GM19035 (cell line): ENCODE measurements around the gene STEAP2.
A peak's percentile ranks its signal among the peaks of the same experiment; 100 is the strongest.

ENCODE experiments used
- ATAC-seq: cut with Tn5 transposase; IDR thresholded peaks from one replicate; pipeline ENCODE4 v1.9.1; 2021; ENCODE audit not compliant: unreplicated experiment

Gene STEAP2

DNA sequence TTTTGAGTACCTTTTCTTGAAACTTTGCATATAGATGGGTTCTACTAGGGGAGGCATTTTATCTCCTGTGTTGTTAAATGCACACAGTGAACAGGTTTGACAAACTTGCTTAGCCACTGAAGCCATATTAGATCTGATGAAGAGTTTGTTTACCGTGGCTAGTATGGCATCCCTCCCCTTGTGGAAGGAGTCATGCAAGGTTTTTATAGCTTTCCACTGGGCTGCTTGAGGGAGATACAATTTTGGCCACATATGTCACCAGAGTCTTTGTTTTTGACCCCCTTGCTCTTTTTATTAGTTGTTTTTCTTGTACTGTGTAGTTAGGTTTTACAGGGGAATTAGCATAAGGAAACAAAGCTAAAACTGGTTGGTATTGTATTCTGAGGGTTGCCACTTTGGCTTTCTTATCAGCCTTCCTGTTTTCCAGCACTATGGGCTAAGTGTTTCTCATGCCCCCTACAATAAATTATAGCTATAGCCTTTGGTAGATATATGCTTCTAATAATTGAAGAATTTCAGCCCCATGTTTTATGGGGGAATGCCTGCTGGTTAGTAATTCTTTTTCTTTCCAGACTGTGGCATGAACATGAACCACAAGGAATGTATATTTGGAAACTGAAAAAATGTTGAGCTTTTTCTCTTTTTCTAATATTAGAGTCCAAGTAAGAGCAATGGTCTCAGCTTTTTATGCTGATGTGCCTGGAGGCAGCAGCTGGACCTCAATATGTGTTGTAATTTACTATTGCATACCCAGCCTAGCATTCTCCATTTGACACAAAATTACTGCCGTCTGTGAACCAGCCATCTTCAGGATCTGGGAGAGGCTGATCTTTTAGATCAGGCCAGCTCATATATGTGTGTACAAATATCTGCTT, 18.4 kb upstream of the STEAP2 start:
- ATAC-seq = no peak

GRCh38 chr7:90194911-90195809, 16.4 kb upstream of the STEAP2 start:
- ATAC-seq = no peak

GRCh38 chr7:90201500-90202195, 9.9 kb upstream of the STEAP2 start:
- ATAC-seq = no peak

- no peak for ATAC-seq
These were observed 3.6 kb upstream of the STEAP2 start for GRCh38 chr7:90207956-90208355.

- ATAC-seq = no peak
These were observed 1.8 kb upstream of the STEAP2 start for GRCh38 chr7:90209776-90210175.

DNA sequence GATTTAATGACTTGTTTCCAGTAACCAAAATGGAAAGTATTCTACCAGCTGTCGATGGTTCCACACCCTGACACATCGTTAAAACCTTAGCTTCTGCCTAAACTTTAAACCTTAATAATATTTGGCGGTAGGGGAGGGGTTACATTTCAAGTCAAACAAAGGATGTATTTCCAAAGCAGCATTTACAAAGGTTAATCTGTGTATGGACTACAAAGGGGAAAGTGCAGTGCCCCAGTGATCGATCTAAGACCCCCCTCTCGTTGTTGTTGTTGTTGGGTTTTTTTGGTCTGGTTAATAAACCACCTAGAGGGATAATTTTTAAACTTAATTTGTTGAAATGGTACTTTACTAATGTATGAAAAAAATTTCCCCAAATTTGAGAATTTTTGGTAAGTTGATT, 1.1 kb upstream of the STEAP2 start:
- no peak for ATAC-seq

GRCh38 chr7:90210981-90211380, 559 bp upstream of the STEAP2 start:
- peak; percentile 7 for ATAC-seq

GRCh38 chr7:90212149-90212495, 582 bp downstream of the STEAP2 start:
- ATAC-seq = no peak

DNA sequence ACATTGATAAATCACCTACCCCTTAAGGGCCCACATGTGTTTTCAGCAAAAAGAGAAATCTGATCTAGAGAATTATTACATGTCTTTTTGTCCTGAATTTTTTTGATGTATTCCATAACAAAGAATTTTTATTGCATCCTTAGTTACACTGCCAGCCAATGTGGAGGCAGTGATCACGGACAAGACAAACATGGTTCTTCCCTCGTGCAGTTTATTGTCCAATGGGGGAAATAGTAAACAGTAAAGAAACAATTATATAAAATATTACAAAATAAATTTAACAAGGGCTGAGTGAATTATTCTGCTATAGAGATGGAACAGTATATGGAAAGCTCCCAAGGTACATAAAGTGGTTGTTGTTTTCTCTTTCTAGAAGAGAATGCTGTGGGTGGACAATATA, 2.0 kb downstream of the STEAP2 start:
- ATAC-seq = no peak

DNA sequence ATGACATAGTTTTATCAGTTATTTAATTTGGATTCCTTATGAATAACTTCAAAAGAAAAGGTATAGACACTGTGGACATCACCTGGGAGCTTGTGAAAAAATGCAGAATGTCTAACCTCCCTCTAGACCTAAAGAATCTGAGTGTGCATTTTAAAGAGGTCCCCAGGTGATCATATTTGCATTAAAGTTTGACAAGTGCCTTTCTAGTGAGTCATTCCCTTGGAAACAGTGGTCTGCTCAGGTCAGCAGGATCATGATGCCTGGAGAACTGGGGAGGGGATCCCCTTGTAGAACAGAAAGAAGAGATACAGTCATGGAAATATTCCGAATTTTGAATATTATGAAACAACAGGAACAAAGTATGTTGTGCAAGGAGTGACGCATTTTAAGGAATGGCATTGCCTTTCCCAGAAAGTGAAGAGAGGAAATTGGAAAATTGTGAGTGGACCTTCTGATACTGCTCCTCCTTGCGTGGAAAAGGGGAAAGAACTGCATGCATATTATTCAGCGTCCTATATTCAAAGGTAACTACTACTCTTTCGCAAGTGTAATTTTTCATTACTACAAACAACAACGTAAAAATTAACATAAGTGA, 4.6 kb downstream of the STEAP2 start:
- no peak for ATAC-seq

- no peak for ATAC-seq
These were observed 5.2 kb downstream of the STEAP2 start for GRCh38 chr7:90216771-90217170.

DNA sequence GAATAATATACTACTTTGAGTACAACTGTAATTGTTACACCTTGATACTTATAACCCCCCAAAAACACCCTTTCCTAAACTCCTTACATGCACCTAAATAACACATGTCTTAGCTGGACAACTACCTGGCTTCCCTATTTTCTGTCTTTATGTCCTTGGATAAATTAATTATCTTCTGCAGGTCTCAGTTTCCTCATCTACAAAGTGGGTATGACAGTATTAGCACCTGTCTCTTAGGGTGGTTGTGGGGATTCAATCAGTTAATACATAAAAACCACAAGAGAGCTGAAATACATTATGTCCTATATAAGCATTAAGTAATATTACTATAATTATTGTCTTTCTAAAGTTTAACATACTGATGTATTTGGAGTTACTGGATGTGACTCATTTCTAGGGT, 10.8 kb downstream of the STEAP2 start:
- ATAC-seq = no peak

DNA sequence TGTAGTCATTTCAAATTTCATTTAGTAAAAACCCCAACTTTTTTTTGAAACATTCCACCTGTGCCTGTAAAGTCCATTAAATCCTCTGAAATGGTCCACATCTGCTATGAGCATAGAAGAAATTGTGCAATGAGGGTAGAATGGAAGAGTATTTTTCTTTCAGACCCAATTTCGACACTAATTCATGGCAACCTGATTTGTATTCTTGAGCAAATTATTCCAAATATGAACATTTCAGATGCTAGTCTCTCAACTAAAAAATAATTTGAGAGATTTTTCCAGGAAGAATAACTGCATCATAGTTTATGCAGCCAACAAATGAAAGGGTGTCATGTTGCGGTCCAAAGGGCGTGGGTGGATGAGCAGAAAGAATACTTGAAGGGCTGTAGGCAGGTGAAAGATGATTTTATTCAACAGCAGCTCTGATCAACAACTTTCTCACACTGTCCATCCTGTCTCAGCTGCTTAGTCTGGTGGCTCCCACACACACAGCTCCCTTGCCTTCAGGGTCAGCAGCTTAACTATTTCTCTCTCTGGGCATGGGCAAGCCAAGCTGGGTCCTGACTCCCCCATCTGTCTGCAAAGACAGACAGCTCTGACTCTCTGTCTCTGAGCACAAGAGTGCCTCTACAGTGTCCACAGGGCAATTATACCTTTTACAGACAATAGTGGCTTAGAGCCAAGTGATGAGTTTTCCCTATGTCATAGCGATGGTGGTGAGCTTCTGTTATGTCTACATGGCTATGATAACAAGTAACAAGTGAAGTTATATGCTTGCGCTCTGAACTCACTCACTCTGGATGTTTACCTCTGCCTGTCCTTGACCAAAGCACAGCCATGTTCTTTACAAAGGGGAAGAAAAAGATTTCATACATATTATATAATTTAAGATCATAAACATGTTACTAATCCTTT, 11.5 kb downstream of the STEAP2 start:
- no peak for ATAC-seq

DNA sequence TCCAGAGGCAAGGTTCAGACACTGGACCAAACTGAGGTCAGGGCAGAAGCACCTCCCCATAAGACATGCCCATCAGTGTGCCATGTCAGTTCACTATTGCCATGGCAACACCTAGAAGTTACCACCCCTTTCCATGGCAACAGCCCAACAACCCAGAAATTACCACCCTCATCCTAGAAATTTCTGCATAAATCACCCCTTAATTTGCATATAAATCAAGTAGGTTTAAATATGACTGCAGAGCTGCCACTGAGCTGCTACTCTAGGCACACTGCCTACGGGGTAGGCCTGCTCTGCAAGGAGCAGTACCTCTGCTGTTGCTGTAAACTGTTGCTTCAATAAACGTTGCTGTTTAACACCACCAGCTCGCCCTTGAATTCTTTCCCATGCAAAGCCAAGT, 12.7 kb downstream of the STEAP2 start:
- ATAC-seq = no peak

DNA sequence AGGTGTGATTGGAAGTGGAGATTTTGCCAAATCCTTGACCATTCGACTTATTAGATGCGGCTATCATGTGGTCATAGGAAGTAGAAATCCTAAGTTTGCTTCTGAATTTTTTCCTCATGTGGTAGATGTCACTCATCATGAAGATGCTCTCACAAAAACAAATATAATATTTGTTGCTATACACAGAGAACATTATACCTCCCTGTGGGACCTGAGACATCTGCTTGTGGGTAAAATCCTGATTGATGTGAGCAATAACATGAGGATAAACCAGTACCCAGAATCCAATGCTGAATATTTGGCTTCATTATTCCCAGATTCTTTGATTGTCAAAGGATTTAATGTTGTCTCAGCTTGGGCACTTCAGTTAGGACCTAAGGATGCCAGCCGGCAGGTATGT, 13.6 kb downstream of the STEAP2 start:
- ATAC-seq = no peak

DNA sequence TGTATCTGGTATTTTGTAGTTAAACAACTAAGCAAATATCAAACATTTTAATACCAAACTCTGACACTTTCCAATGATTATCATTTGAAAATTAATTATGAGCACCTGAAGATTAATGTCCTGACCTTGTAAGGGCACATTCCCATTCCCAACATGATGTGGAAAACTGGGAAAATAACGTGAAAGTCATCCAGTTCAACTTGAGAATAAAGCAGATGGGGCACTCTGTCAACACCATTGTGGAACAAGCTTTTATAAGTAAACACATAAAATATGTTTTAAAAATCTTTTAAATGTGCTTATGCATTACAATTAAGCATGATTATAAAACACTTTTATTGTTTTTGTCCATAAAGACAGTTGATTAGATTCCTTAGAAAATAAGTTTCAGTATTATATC, 14.1 kb downstream of the STEAP2 start:
- no peak for ATAC-seq

DNA sequence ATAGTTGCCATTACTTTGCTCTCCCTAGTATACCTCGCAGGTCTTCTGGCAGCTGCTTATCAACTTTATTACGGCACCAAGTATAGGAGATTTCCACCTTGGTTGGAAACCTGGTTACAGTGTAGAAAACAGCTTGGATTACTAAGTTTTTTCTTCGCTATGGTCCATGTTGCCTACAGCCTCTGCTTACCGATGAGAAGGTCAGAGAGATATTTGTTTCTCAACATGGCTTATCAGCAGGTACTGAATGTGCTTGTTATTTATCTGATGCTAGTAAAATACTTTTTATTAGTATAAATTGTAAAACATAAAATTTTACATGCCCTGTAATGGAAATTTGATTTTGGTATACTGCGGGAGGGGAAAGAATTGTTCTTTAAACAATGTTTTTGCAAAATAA, 15.7 kb downstream of the STEAP2 start:
- ATAC-seq = no peak

DNA sequence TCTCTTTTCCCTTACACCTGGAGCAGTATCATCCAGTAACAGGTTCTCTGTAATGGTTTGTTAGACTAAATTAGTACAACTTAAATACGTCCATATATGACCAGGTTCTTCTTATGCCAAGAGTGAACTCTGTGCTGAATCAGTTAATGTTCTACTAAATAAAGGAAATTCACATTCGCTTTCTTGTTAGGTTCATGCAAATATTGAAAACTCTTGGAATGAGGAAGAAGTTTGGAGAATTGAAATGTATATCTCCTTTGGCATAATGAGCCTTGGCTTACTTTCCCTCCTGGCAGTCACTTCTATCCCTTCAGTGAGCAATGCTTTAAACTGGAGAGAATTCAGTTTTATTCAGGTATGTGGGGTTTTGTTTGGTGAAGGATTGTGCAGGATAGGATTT, 18.1 kb downstream of the STEAP2 start:
- no peak for ATAC-seq

DNA sequence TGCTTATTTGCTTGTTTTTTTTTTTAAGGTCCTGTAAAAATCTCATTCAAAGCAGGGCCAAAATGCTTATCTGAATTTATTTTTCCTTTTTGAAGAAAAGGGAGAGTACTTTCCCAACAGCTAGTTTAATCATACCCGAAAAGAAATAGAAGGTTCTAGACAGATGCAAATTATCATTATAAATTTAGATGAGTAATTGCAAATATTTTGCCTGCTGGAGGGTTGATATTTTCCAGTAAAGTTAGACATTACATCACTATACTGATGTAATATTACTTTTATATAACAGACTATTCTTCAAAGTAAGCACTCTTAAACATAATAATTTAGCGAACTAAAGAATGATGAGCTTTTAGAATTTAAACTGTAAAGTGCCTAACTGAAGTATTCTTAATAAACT, 19.3 kb downstream of the STEAP2 start:
- no peak for ATAC-seq

DNA sequence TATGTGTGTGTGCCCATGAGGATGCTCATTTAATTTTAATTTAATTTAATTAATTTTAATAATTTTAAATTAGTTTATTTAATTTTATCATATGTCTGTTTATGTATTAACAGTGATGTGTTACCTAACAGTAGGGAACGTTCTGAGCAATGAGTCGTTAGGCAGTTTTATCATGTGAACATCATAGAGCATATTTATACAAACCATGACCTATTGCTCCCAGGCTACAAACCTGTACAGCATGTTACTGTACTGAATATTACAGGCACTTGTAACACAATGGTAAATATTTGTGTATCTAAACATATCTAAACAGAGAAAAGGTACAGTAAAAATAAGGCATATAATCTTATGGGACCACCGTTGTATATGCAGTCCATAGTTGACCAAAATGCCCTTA, 19.8 kb downstream of the STEAP2 start:
- ATAC-seq = no peak
